ENCODE results near the gene CCNDBP1.
A peak's percentile ranks its signal among the peaks of the same experiment; 100 is the strongest.

Gene CCNDBP1

GRCh38 chr15:43210172-43210745 is 25.1 kb downstream of the CCNDBP1 start:
- DNase-seq: no peak
- H3K9me3 ChIP-seq: no peaks in the 10 kb centered on the region
- no peak for TF ChIP-seq CTCF (IDR thresholded peaks at IDR 0.05; ENCODE audit: low read depth, low read length)
- H3K36me3 ChIP-seq: no peaks in the 10 kb centered on the region
- H3K27me3 ChIP-seq: no peaks in the 10 kb centered on the region
- H3K4me1 ChIP-seq: peaks cover 5% of the 10 kb centered on the region
- H3K4me3 ChIP-seq (ENCODE audit: low read depth, low read length): no peak overlapping the region

GRCh38 chr15:43210807-43211206 is 25.6 kb downstream of the CCNDBP1 start:
- Histone ChIP-seq H3K4me3 (ENCODE audit: low read depth, low read length) (no peak overlapping the region), H3K4me1 (peaks cover 5% of the 10 kb centered on the region), H3K9me3 (no peaks in the 10 kb centered on the region), H3K36me3 (no peaks in the 10 kb centered on the region), H3K27me3 (no peaks in the 10 kb centered on the region)
- DNase-seq: no peak
- TF ChIP-seq CTCF (IDR thresholded peaks at IDR 0.05; ENCODE audit: low read depth, low read length): no peak

DNA sequence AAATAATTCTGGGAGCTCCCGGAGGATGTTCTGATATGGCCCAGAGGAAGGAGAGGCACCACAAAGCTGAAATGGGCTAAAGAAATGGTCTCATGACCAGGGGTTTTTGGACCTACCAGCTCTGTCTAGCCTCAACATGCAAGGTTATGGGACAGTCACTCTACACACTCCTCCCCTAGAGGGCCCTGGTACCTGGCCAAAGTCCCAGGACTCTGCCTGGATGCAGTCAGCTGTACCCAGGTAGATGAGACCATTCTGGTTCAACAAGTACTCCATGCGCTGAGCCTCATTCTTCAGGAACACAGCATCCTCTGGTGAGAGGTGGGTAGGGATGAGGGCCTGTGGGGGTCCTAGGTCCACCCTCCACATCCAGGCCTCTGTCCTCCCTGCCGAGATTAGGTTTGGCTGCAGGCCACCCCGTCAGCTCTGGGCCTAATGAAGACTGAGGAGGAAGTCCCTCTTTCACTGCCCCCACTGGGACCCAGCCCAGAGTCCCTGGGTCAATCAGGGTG is 26.1 kb downstream of the CCNDBP1 start:
- no peak for TF ChIP-seq CTCF (IDR thresholded peaks at IDR 0.05; ENCODE audit: low read depth, low read length)
- H3K9me3 ChIP-seq: no peaks in the 10 kb centered on the region
- H3K4me3 ChIP-seq (ENCODE audit: low read depth, low read length): no peak overlapping the region
- DNase-seq: no peak
- no peaks in the 10 kb centered on the region for H3K27me3 ChIP-seq
- H3K36me3 ChIP-seq: no peaks in the 10 kb centered on the region
- H3K4me1 ChIP-seq: peaks cover 5% of the 10 kb centered on the region

GRCh38 chr15:43212299-43212698 is 27.1 kb downstream of the CCNDBP1 start:
- TF ChIP-seq CTCF (IDR thresholded peaks at IDR 0.05; ENCODE audit: low read depth, low read length): no peak

DNA sequence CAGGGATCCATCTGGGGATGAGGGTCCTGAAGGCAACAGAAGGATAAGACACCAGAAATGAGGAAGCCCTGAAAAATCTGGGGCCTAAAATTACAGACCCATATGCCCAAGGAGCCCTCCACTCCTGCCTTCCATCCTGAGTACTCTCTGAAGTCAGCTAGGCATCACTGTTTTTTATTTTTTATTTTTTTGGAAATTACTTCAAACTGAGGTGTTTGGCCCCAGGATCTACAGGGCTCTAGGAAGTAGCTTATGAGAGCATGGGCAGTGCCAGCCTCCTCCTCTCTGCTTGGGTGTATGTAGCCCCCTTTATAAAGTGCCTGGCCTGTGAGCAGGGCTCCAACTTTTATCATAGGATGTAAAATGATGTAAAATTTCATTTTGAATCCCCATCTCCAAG is 27.7 kb downstream of the CCNDBP1 start:
- no peak for DNase-seq
- no peak for TF ChIP-seq CTCF (IDR thresholded peaks at IDR 0.05; ENCODE audit: low read depth, low read length)
- Histone ChIP-seq H3K9me3 (no peaks in the 10 kb centered on the region), H3K36me3 (no peaks in the 10 kb centered on the region), H3K27me3 (no peaks in the 10 kb centered on the region), H3K4me1 (peaks cover 5% of the 10 kb centered on the region), H3K4me3 (ENCODE audit: low read depth, low read length) (no peak overlapping the region)

More at GRCh38 chr15:43212299-43212698, 27.1 kb downstream of the CCNDBP1 start:
- no peaks in the 10 kb centered on the region for H3K36me3 ChIP-seq
- peaks cover 5% of the 10 kb centered on the region for H3K4me1 ChIP-seq
- no peaks in the 10 kb centered on the region for H3K27me3 ChIP-seq
- no peaks in the 10 kb centered on the region for H3K9me3 ChIP-seq
- DNase-seq: peak; percentile 83
- peak overlapping the region; percentile 9; the same call in 1 of the 2 replicates for H3K4me3 ChIP-seq (ENCODE audit: low read depth, low read length)

GRCh38 chr15:43213466-43213865 is 28.3 kb downstream of the CCNDBP1 start:
- H3K36me3 ChIP-seq: no peaks in the 10 kb centered on the region
- no peaks in the 10 kb centered on the region for H3K9me3 ChIP-seq
- no peak for DNase-seq
- H3K27me3 ChIP-seq: no peaks in the 10 kb centered on the region
- no peak for TF ChIP-seq CTCF (IDR thresholded peaks at IDR 0.05; ENCODE audit: low read depth, low read length)
- H3K4me1 ChIP-seq: peaks cover 5% of the 10 kb centered on the region
- H3K4me3 ChIP-seq (ENCODE audit: low read depth, low read length): no peak overlapping the region
